MM.1S (cell line): Measurements from ENCODE around the gene NDST4.

Source experiments
- CTCF ChIP-seq: fragments of 300-600 bp; sonication (generic); IDR thresholded peaks from 2 replicates; pipeline ENCODE4 v1.5.1; 2016; ENCODE audit warnings: antibody characterized with exemption, low read length, mixed read lengths
- EZH2 ChIP-seq: fragments of 300-600 bp; sonication (generic); optimal IDR thresholded peaks from 2 replicates; pipeline ENCODE3; 2017; ENCODE audit warnings: low read depth, mild to moderate bottlenecking, antibody characterized with exemption, low read length, mixed read lengths
- EZH2phosphoT487 ChIP-seq: fragments of 300-600 bp; sonication (generic); IDR thresholded peaks from 2 replicates; pipeline ENCODE4 v1.6.1; 2018; ENCODE audit warnings: antibody characterized with exemption, low read length

- TF ChIP-seq CTCF (no peak), EZH2 (no peak), EZH2phosphoT487 (no peak)
Observed at GRCh38 chr4:114941503-114941902, 171.9 kb downstream of the NDST4 start.
